Kidney (tissue), 14 donors: ENCODE measurements around the gene CYTH2. TPM values are rescaled to one million over a fixed set of nuclear protein-coding genes. Genes with fewer than 3 reads are reported as not detected.

Source experiments
- DNase-seq, 5 donors: peaks; one replicate each; pipeline ENCODE4 v3.0.0-alpha.2; 2013 to 2020
- FAIRE-seq: peaks from 2 replicates; lab custom pipeline; 2012; peaks lifted over from hg19 to GRCh38; lab: Jason Lieb, UNC
- H3K27ac ChIP-seq, 2 donors: one replicate each; pipeline ENCODE4 v1.7.0; 2013; ENCODE audit warnings: low read depth in 2 of 2, low read length in 2 of 2, inconsistent platforms in 1 of 2
- H3K27me3 ChIP-seq: one replicate; pipeline ENCODE4 v1.7.1; 2013; ENCODE audit warnings: low read length, inconsistent platforms; ENCODE audit not compliant: control insufficient read depth, insufficient read depth
- H3K36me3 ChIP-seq, 3 donors: one replicate each; pipeline versions ENCODE4 v1.7.0 to v1.7.1; 2013; ENCODE audit warnings: low read length in 3 of 3, control low read depth in 1 of 3, inconsistent platforms in 1 of 3; ENCODE audit not compliant: insufficient read depth in 3 of 3, control insufficient read depth in 2 of 3
- H3K4me1 ChIP-seq, 3 donors: one replicate each; pipeline versions ENCODE4 v1.7.0 to v1.7.1; 2013; ENCODE audit warnings: low read length in 3 of 3, inconsistent platforms in 1 of 3, low read depth in 1 of 3; ENCODE audit not compliant: control insufficient read depth in 2 of 3, insufficient read depth in 2 of 3
- H3K4me3 ChIP-seq, 3 donors: one replicate each; pipeline versions ENCODE4 v1.7.0 to v1.8.1; 2013; ENCODE audit warnings: low read length in 3 of 3, control low read depth in 1 of 3, inconsistent platforms in 1 of 3
- H3K9ac ChIP-seq, 3 donors: one replicate each; pipeline versions ENCODE4 v1.7.0 to v1.7.1; 2013; ENCODE audit warnings: low read length in 3 of 3, control low read depth in 1 of 3, inconsistent platforms in 1 of 3
- H3K9me3 ChIP-seq, 3 donors: one replicate each; pipeline versions ENCODE4 v1.7.0 to v1.7.1; 2013; ENCODE audit warnings: low read length in 3 of 3, control low read depth in 1 of 3, inconsistent platforms in 1 of 3; ENCODE audit not compliant: control insufficient read depth in 2 of 3, insufficient read depth in 1 of 3
- intact Hi-C: fragments of 100-400 bp; cut with DNase I; formaldehyde crosslinking; loops from one replicate; pipeline ENCODE4 v1.11.1; 2022
- polyA plus RNA-seq: library from polyadenylated mRNA; stranded (reverse); fragments of 350-450 nt; fragmentation: Illumina TruSeq; extraction: RNeasy Lipid Tissue Mini Kit (QIAGEN cat#74804); gene quantifications from one replicate; pipeline ENCODE4 v1.2.3, GENCODE V29; 2014; ENCODE audit warnings: low read depth, low replicate concordance; ENCODE audit not compliant: insufficient read depth
- total RNA-seq: library from RNA; stranded (reverse); fragmentation: NEBNext Ultra II Directional; extraction: Animal tissue kit (Norgen Biotek cat#: 25700); gene quantifications from one replicate; pipeline ENCODE4 v1.2.1, GENCODE V29; 2021
- TF ChIP-seq, protein P1 (sequence below): IDR thresholded peaks from 3 replicates; pipeline ENCODE4 v1.5.1; 2012; ENCODE audit warnings: mild to moderate bottlenecking, moderate library complexity, borderline replicate concordance; ENCODE audit not compliant: insufficient read depth; ENCODE audit errors: extremely low read depth
- donor health status: control.
- donor health status: control.
- donor health status: control.
- donor health status: control.
- donor health status: control.
- donor health status: DM: yes; HTN: yes; CAD: no.
- donor health status: Normal renal cell carcinoma (clear cell type).

Gene CYTH2
- total and polyA plus RNA-seq, 2 donors from 2014 or later, result 51.0 to 96.1 TPM

DNA sequence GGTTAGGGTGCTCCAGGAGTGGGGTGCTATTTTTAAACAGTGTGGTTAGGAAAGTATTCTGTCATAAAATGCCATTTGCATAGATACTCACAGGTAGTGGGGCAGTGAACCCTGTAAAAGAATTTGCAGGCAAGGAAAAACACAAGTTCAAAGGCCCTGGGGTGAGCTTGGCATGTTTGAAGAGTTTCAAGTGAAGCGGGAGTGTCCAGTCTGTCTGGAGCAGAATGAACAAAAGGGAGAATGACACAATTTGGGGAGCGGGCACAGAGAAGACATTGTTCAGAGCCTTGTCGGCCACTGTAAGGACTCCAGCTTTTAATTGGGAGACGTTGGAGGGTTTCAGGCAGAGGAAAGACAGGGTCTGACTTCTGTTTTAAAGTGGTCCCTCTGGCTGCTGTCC, 20.6 kb upstream of the CYTH2 start:
- intact Hi-C loops, result no loop called here
- Histone ChIP-seq H3K36me3 (peaks cover 2 to 25% (median 16%) of the 10 kb centered on the region in 3 donors), H3K4me1 (peaks cover 0 to 11% (median 9%) of the 10 kb centered on the region in 3 donors), H3K9ac (no peak overlapping the region), H3K27me3 (no peaks in the 10 kb centered on the region), H3K4me3 (no peak overlapping the region), H3K9me3 (no peaks in the 10 kb centered on the region), H3K27ac (no peak overlapping the region)
- DNase-seq, result no peak
- FAIRE-seq, result no peak
- TF ChIP-seq, protein P1, sequence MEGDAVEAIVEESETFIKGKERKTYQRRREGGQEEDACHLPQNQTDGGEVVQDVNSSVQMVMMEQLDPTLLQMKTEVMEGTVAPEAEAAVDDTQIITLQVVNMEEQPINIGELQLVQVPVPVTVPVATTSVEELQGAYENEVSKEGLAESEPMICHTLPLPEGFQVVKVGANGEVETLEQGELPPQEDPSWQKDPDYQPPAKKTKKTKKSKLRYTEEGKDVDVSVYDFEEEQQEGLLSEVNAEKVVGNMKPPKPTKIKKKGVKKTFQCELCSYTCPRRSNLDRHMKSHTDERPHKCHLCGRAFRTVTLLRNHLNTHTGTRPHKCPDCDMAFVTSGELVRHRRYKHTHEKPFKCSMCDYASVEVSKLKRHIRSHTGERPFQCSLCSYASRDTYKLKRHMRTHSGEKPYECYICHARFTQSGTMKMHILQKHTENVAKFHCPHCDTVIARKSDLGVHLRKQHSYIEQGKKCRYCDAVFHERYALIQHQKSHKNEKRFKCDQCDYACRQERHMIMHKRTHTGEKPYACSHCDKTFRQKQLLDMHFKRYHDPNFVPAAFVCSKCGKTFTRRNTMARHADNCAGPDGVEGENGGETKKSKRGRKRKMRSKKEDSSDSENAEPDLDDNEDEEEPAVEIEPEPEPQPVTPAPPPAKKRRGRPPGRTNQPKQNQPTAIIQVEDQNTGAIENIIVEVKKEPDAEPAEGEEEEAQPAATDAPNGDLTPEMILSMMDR, result no peak

DNA sequence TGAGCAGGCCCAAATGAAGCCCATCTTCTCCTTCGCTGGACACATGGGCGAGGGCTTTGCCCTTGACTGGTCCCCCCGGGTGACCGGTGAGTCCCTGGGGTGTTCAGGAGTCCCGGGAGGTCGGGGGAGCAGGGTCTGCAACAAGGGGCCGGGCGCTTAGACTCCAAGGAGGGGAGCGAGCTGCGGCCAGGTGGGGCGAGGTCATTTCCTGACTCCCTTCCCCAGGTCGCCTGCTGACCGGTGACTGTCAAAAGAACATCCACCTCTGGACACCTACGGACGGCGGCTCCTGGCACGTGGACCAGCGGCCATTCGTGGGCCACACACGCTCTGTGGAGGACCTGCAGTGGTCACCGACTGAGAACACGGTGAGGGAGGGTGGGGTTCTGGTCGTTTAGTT, 18.7 kb upstream of the CYTH2 start:
- DNase-seq (no peak), FAIRE-seq (no peak)
- H3K4me1 ChIP-seq, result peaks cover 0 to 6% (median under 1%) of the 10 kb centered on the region in 3 donors
- H3K36me3 ChIP-seq, result peaks cover 2 to 25% (median 16%) of the 10 kb centered on the region in 3 donors
- no peak overlapping the region for H3K9ac ChIP-seq
- no peak overlapping the region for H3K27ac ChIP-seq
- H3K4me3 ChIP-seq, result no peak overlapping the region
- intact Hi-C loops, result no loop called here
- TF ChIP-seq, protein P1, result no peak
- no peaks in the 10 kb centered on the region for H3K9me3 ChIP-seq
- H3K27me3 ChIP-seq, result no peaks in the 10 kb centered on the region

DNA sequence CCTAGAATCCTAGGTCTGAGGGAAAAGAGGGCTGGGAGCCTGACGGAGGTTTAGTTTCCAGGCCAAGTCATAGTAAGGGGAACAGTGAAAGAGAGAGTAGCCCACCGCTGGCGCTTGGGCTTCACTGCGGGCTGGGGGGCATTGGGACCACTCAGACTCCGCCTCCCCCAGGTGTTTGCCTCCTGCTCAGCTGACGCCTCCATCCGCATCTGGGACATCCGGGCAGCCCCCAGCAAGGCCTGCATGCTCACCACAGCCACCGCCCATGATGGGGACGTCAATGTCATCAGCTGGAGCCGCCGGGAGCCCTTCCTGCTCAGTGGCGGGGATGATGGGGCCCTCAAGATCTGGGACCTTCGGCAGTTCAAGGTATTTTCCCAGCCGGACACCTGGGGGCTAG, 18.3 kb upstream of the CYTH2 start:
- H3K36me3 ChIP-seq, result peaks cover 2 to 25% (median 16%) of the 10 kb centered on the region in 3 donors
- FAIRE-seq, result no peak
- no peak for DNase-seq
- TF ChIP-seq, protein P1, result no peak
- H3K27me3 ChIP-seq, result no peaks in the 10 kb centered on the region
- peaks cover 0 to 6% (median 0%) of the 10 kb centered on the region in 3 donors for H3K4me1 ChIP-seq
- no peak overlapping the region for H3K9ac ChIP-seq
- no peak overlapping the region for H3K27ac ChIP-seq
- no peaks in the 10 kb centered on the region for H3K9me3 ChIP-seq
- no peak overlapping the region for H3K4me3 ChIP-seq
- intact Hi-C loops, result no loop called here

DNA sequence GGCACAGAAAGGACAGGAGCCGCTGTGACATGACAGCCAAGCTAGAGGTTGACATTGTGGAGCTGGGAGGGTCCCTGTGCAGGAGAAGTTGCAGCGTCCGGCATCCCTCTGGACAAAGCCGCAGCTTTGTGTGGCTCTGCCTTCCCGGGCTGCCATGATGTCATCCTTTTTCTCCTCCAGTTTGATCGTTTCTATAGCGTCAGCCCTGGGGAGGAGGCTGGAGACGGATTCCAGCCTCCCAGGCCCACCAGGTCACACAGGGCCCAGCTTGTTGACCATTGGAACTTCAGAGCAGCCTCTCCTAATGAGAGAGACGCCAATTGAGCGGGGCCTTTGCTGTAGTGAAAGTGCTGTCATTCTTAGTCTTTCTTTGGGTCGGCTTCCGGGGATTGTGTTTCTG, 17.5 kb upstream of the CYTH2 start:
- H3K36me3 ChIP-seq, result peaks cover 2 to 25% (median 16%) of the 10 kb centered on the region in 3 donors

More for the DNA sequence above, 17.5 kb upstream of the CYTH2 start:
- Histone ChIP-seq H3K4me1 (peaks cover 0 to under 1% (median 0%) of the 10 kb centered on the region in 3 donors), H3K9me3 (no peaks in the 10 kb centered on the region), H3K4me3 (no peak overlapping the region), H3K9ac (no peak overlapping the region), H3K27me3 (no peaks in the 10 kb centered on the region), H3K27ac (no peak overlapping the region)
- DNase-seq (no peak), FAIRE-seq (no peak)
- TF ChIP-seq, protein P1, result no peak
- intact Hi-C loops, result no loop called here
